ENCODE measurements around the gene IZUMO4.

DNA sequence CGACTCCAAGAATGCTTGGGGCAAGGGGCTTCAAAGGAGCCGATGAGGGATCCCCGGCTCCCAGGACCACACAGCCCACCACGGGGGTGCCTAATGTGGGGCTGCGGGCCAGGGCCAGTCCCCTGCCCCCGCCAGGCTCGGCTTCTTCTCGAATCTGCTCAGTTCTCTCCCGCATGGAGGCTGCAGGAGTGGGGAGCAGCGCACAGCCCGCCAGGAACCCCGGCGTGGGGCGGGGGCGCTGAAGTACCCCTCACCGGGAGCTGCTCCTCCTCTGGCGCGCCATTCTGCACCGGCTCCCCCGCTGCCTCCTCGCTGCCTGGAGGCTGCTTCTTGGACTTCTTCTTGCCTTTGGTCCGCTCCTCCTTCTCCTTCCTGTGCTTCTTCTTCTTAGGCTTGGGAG lies 14.7 kb downstream of the IZUMO4 start:
- TF ChIP-seq, protein P1, sequence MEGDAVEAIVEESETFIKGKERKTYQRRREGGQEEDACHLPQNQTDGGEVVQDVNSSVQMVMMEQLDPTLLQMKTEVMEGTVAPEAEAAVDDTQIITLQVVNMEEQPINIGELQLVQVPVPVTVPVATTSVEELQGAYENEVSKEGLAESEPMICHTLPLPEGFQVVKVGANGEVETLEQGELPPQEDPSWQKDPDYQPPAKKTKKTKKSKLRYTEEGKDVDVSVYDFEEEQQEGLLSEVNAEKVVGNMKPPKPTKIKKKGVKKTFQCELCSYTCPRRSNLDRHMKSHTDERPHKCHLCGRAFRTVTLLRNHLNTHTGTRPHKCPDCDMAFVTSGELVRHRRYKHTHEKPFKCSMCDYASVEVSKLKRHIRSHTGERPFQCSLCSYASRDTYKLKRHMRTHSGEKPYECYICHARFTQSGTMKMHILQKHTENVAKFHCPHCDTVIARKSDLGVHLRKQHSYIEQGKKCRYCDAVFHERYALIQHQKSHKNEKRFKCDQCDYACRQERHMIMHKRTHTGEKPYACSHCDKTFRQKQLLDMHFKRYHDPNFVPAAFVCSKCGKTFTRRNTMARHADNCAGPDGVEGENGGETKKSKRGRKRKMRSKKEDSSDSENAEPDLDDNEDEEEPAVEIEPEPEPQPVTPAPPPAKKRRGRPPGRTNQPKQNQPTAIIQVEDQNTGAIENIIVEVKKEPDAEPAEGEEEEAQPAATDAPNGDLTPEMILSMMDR (IDR thresholded peaks at IDR 0.05), result no peak
- TF ChIP-seq POLR2A (IDR thresholded peaks at IDR 0.05), result no peak
